Upper lobe of right lung (tissue), 1 donor: ENCODE measurements around the gene ROBO2. TPM values are rescaled to one million over a fixed set of nuclear protein-coding genes. Genes with fewer than 3 reads are reported as not detected.

Source experiments
- ATAC-seq: fragments of 200-7000 bp; cut with Tn5 transposase; one replicate; pipeline ENCODE4 v1.9.1; 2020; ENCODE audit warnings: mild to moderate bottlenecking, moderate library complexity
- DNase-seq: peaks from one replicate; pipeline ENCODE4 v3.0.0-alpha.2; 2020
- H3K27ac ChIP-seq: fragments of 200-600 bp; one replicate; pipeline ENCODE4 v1.8.0; 2022
- H3K27me3 ChIP-seq: fragments of 200-600 bp; one replicate; pipeline ENCODE4 v1.8.0; 2022; ENCODE audit warnings: mild to moderate bottlenecking
- H3K36me3 ChIP-seq: fragments of 200-600 bp; one replicate; pipeline ENCODE4 v1.8.0; 2022
- H3K4me1 ChIP-seq: fragments of 200-600 bp; one replicate; pipeline ENCODE4 v1.8.0; 2022
- H3K4me3 ChIP-seq: fragments of 200-600 bp; one replicate; pipeline ENCODE4 v1.8.0; 2022; ENCODE audit warnings: mild to moderate bottlenecking
- H3K9me3 ChIP-seq: fragments of 200-600 bp; one replicate; pipeline ENCODE4 v1.8.0; 2022
- CTCF ChIP-seq: fragments of 200-600 bp; IDR thresholded peaks from one replicate; pipeline ENCODE4 v1.8.0; 2022; ENCODE audit warnings: antibody characterized with exemption
- intact Hi-C: fragments of 100-400 bp; cut with DNase I; formaldehyde crosslinking; loops from one replicate; pipeline ENCODE4 v1.11.0; 2022
- total RNA-seq: library from RNA; stranded (reverse); fragmentation: NEBNext Ultra II Directional; extraction: Animal tissue kit (Norgen Biotek cat#: 25700); gene quantifications from one replicate; pipeline ENCODE4 v1.2.1, GENCODE V29; 2021
- donor health status: DM: no; HTN: yes; CAD: no; lungs with severe emphysema.

Gene ROBO2
- total RNA-seq, 1 donor from 2014 or later = 27.1 TPM

- Histone ChIP-seq H3K27me3 (no peaks in the 10 kb centered on the region), H3K9me3 (no peaks in the 10 kb centered on the region), H3K27ac (no peak overlapping the region), H3K4me3 (no peak overlapping the region), H3K4me1 (no peaks in the 10 kb centered on the region), H3K36me3 (no peaks in the 10 kb centered on the region)
- ATAC-seq (no peak), DNase-seq (no peak)
- intact Hi-C loops = no loop called here
- no peak for TF ChIP-seq CTCF
Observed at GRCh38 chr3:77125966-77126365, 86.1 kb downstream of the ROBO2 start.

- ATAC-seq (no peak), DNase-seq (no peak)
- no peak overlapping the region for H3K4me3 ChIP-seq
- no peak for TF ChIP-seq CTCF
- H3K27ac ChIP-seq = no peak overlapping the region
- no peaks in the 10 kb centered on the region for H3K27me3 ChIP-seq
- H3K36me3 ChIP-seq = no peaks in the 10 kb centered on the region
- intact Hi-C loops = no loop called here
- H3K9me3 ChIP-seq = no peaks in the 10 kb centered on the region
- no peaks in the 10 kb centered on the region for H3K4me1 ChIP-seq
Observed at GRCh38 chr3:77134769-77135168, 94.9 kb downstream of the ROBO2 start.

- no peak for DNase-seq
- Histone ChIP-seq H3K9me3 (no peaks in the 10 kb centered on the region), H3K36me3 (no peaks in the 10 kb centered on the region), H3K27ac (no peak overlapping the region), H3K4me1 (no peaks in the 10 kb centered on the region), H3K27me3 (no peaks in the 10 kb centered on the region), H3K4me3 (no peak overlapping the region)
- ATAC-seq = no peak
- intact Hi-C loops = no loop called here
- no peak for TF ChIP-seq CTCF
Observed at GRCh38 chr3:77137559-77137958, 97.7 kb downstream of the ROBO2 start.

- no peak for ATAC-seq
- TF ChIP-seq CTCF = no peak
- intact Hi-C loops = no loop called here
- no peaks in the 10 kb centered on the region for H3K27me3 ChIP-seq
- H3K4me1 ChIP-seq = no peaks in the 10 kb centered on the region
- H3K4me3 ChIP-seq = no peak overlapping the region
- no peaks in the 10 kb centered on the region for H3K9me3 ChIP-seq
- no peak for DNase-seq
- no peaks in the 10 kb centered on the region for H3K36me3 ChIP-seq
- no peak overlapping the region for H3K27ac ChIP-seq
Observed at GRCh38 chr3:77139624-77140023, 99.7 kb downstream of the ROBO2 start.

- Histone ChIP-seq H3K9me3 (no peaks in the 10 kb centered on the region), H3K36me3 (no peaks in the 10 kb centered on the region), H3K4me1 (no peaks in the 10 kb centered on the region), H3K27ac (no peak overlapping the region), H3K4me3 (no peak overlapping the region), H3K27me3 (no peaks in the 10 kb centered on the region)
- no peak for DNase-seq
- intact Hi-C loops = no loop called here
- no peak for ATAC-seq
- TF ChIP-seq CTCF = no peak
Observed at GRCh38 chr3:77141423-77141822, 101.5 kb downstream of the ROBO2 start.

- no peak overlapping the region for H3K27ac ChIP-seq
- no peaks in the 10 kb centered on the region for H3K36me3 ChIP-seq
- no peaks in the 10 kb centered on the region for H3K27me3 ChIP-seq
- intact Hi-C loops = no loop called here
- H3K4me3 ChIP-seq = no peak overlapping the region
- ATAC-seq = no peak
- H3K4me1 ChIP-seq = no peaks in the 10 kb centered on the region
- no peaks in the 10 kb centered on the region for H3K9me3 ChIP-seq
- DNase-seq = no peak
- no peak for TF ChIP-seq CTCF
Observed at GRCh38 chr3:77142578-77142977, 102.7 kb downstream of the ROBO2 start.
